HG03097 (cell line): ENCODE measurements around the gene TBC1D2B.

Experiments
- ATAC-seq: cut with Tn5 transposase; IDR thresholded peaks from one replicate; pipeline ENCODE4 v1.9.1; 2021; ENCODE audit not compliant: unreplicated experiment, low FRiP score

TBC1D2B gene

GRCh38 chr15:78037779-78038305 lies 39.7 kb downstream of the TBC1D2B start:
- no peak for ATAC-seq

- no peak for ATAC-seq
These were observed 40.2 kb downstream of the TBC1D2B start for GRCh38 chr15:78037328-78037727.

GRCh38 chr15:78035861-78036476 lies 41.5 kb downstream of the TBC1D2B start:
- ATAC-seq = no peak

- no peak for ATAC-seq
These were observed 42.2 kb downstream of the TBC1D2B start for GRCh38 chr15:78035321-78035751.

- peak; percentile 55 for ATAC-seq
These were observed 42.9 kb downstream of the TBC1D2B start for GRCh38 chr15:78034495-78035191.

- ATAC-seq = no peak
These were observed 43.6 kb downstream of the TBC1D2B start for GRCh38 chr15:78033864-78034263.

- no peak for ATAC-seq
These were observed 44.8 kb downstream of the TBC1D2B start for GRCh38 chr15:78032671-78033070.

GRCh38 chr15:78024883-78025282 lies 52.6 kb downstream of the TBC1D2B start:
- no peak for ATAC-seq

- ATAC-seq = no peak
These were observed 53.0 kb downstream of the TBC1D2B start for GRCh38 chr15:78024519-78024870.

GRCh38 chr15:78023865-78024518 lies 53.5 kb downstream of the TBC1D2B start:
- no peak for ATAC-seq

GRCh38 chr15:78023081-78023665 lies 54.3 kb downstream of the TBC1D2B start:
- no peak for ATAC-seq

GRCh38 chr15:78021761-78022160 lies 55.8 kb downstream of the TBC1D2B start:
- ATAC-seq = no peak

GRCh38 chr15:78020007-78020406 lies 57.5 kb downstream of the TBC1D2B start:
- no peak for ATAC-seq

- ATAC-seq = peak; percentile 69
These were observed 58.4 kb downstream of the TBC1D2B start for GRCh38 chr15:78018946-78019644.

GRCh38 chr15:78018445-78018844 lies 59.1 kb downstream of the TBC1D2B start:
- ATAC-seq = no peak

GRCh38 chr15:78016860-78017259 lies 60.7 kb downstream of the TBC1D2B start:
- no peak for ATAC-seq

- ATAC-seq = no peak
These were observed 64.9 kb downstream of the TBC1D2B start for GRCh38 chr15:78012643-78013077.

- ATAC-seq = no peak
These were observed 67.4 kb downstream of the TBC1D2B start for GRCh38 chr15:78010067-78010466.

- ATAC-seq = no peak
These were observed 69.3 kb downstream of the TBC1D2B start for GRCh38 chr15:78007964-78008886.
